ENCODE measurements around the gene KLF5.

Gene KLF5

DNA sequence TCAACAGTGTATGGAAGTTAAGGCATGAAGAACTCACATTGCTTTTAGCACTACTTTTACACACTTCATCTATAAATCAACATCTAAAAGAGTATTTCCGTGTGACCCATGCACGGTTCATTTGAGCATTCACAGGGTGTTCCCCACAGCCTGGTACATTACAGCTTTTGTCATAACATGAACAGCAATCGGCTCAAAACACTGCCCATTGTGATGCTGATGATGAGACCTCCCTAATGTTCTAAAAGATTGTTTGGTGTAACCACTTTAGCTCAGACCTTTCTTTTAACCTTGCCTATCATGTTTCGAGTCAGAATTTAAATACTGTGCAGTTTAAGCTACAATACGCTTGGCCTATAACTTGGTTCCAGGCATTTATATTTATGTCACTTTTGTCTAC lies 4.1 kb upstream of the KLF5 start:
- no peak overlapping the region for H3K4me3 ChIP-seq (ENCODE audit: low read length)
- TF ChIP-seq, protein P1, sequence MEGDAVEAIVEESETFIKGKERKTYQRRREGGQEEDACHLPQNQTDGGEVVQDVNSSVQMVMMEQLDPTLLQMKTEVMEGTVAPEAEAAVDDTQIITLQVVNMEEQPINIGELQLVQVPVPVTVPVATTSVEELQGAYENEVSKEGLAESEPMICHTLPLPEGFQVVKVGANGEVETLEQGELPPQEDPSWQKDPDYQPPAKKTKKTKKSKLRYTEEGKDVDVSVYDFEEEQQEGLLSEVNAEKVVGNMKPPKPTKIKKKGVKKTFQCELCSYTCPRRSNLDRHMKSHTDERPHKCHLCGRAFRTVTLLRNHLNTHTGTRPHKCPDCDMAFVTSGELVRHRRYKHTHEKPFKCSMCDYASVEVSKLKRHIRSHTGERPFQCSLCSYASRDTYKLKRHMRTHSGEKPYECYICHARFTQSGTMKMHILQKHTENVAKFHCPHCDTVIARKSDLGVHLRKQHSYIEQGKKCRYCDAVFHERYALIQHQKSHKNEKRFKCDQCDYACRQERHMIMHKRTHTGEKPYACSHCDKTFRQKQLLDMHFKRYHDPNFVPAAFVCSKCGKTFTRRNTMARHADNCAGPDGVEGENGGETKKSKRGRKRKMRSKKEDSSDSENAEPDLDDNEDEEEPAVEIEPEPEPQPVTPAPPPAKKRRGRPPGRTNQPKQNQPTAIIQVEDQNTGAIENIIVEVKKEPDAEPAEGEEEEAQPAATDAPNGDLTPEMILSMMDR (conservative IDR thresholded peaks at IDR 0.05; ENCODE audit: low read length): no peak
- no peak for DNase-seq (ENCODE audit: low read depth)

DNA sequence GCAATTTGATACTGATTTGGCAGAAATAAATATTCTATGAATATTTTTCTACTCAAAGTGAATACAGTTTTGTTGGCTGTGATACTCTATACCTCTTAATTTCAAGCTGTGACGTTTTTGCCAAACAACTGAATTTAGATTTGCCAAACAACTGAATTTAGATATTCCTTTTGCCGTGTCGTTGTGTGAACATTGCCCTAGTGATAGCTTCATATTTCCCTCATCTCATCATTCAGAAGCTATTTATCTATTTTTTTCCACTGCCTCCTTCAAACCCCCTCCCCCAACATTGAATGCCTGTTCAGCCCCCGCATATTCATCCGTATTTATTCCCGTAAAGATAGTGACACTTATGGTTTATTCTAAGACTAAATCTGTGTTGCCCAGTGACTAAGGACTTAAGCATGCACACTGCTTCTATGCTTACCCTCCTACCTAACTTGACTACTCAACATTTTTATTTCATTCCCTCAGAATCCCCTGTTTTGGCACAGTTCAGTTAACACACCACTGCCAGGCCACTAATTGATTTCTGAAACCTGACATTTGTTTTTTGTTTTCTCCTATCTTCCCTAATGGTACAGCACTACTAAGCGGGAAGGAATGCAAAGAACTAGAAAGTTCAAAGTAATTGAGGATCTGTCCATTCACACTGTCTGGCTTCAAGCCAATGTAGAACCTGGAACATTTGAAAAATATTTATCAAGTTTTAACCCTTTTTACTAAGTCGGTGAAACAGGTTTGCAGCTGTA lies 2.8 kb upstream of the KLF5 start:
- TF ChIP-seq, protein P1 (conservative IDR thresholded peaks at IDR 0.05; ENCODE audit: low read length): no peak
- peak; percentile 82 for DNase-seq (ENCODE audit: low read depth)
- no peak overlapping the region for H3K4me3 ChIP-seq (ENCODE audit: low read length)

DNA sequence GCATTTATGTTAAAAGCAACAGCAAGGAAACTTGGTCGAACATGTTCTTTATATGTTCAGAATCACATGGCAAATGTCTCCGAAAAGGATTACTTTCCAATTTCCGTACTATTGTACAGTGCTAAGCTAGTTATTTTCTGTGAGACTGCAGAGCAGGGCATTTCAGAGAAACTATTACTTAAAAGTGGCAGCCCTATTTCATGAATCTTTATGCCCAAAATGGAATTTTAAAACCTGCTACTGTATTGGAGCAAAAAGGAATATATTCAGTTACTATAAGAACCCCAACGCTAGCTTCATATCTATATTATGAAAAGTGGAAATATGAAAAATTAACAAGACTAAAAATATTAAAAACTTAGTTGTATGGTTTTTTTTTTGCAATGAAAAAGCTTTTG lies 2.2 kb upstream of the KLF5 start:
- no peak overlapping the region for H3K4me3 ChIP-seq (ENCODE audit: low read length)
- no peak for DNase-seq (ENCODE audit: low read depth)
- TF ChIP-seq, protein P1 (conservative IDR thresholded peaks at IDR 0.05; ENCODE audit: low read length): no peak

DNA sequence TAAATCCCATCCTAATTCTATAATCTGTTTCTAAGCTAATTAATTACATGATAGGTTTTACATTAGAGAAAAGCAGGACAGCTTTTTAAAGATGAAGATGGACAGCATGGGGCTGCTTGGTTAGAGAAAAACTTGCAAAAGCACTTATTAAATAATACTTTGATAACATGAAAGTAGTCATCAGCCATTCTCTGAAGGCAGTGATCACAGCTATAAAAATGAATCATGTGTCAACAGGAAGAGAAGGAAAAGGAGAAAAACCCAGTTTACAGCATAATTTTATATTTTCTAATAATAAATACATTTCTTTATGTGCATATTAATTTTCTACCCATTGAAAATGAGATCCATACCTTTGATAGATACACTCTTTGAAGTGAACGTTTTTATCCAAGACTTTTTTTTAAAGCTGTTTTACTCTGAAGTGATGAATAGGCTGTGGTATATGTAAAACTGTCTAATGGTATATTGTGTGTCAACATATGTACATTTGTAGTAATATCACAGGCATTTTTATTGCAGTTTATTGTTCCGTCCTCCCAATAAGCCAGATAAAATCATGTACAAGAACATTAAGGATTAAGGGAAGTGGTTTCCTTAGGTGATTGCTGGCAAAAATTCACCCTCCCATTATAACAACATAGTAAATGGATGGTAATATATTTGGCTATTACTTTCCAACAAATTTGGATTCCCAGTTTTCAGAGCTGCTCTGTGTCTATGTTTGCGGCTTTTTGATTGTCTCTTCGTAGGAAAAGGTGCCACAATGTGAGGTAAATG lies 1.3 kb upstream of the KLF5 start:
- TF ChIP-seq, protein P1 (conservative IDR thresholded peaks at IDR 0.05; ENCODE audit: low read length): no peak
- no peak for DNase-seq (ENCODE audit: low read depth)
- H3K4me3 ChIP-seq (ENCODE audit: low read length): no peak overlapping the region

DNA sequence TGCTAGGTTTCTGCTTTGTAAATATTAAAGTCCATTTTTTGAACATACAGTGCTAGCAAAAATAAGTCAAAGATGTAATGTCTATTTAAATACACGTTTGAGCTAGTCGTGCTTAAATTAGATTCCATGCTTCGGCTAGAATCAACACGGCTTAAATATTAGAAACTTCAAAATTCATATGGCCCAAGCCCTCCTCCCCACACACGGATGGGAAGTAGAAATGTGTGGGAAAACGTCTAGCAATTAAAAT lies 816 bp upstream of the KLF5 start:
- TF ChIP-seq, protein P1 (conservative IDR thresholded peaks at IDR 0.05; ENCODE audit: low read length): no peak
- peak overlapping the region; percentile 64; the same call in 1 of the 2 replicates for H3K4me3 ChIP-seq (ENCODE audit: low read length)
- DNase-seq (ENCODE audit: low read depth): no peak

DNA sequence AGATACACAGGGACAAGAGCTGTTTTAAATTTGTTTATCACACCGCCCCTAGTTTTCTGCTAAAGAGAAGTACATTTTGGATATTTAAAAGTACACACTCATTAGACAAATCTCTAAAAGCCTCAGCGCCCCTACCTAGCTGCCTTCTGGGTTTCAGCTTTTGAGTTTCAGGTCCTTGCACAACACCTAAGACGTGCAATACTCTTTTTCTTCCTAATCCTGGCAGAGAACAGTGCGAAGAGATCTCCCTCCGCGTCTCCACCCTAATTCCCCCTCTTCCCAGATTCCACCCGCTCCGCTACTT lies 421 bp upstream of the KLF5 start:
- DNase-seq (ENCODE audit: low read depth): no peak

More for the DNA sequence above, 421 bp upstream of the KLF5 start:
- H3K4me3 ChIP-seq (ENCODE audit: low read length): peak overlapping the region; percentile 64
- TF ChIP-seq, protein P1 (conservative IDR thresholded peaks at IDR 0.05; ENCODE audit: low read length): no peak

All from AG10803 (cell line).